ENCODE measurements around the gene CIPC. TPM values are rescaled to one million over a fixed set of nuclear protein-coding genes. Genes with fewer than 3 reads are reported as not detected.

CIPC gene
- total RNA-seq, 1 experiment from 2014 or later: 20.6 TPM

DNA sequence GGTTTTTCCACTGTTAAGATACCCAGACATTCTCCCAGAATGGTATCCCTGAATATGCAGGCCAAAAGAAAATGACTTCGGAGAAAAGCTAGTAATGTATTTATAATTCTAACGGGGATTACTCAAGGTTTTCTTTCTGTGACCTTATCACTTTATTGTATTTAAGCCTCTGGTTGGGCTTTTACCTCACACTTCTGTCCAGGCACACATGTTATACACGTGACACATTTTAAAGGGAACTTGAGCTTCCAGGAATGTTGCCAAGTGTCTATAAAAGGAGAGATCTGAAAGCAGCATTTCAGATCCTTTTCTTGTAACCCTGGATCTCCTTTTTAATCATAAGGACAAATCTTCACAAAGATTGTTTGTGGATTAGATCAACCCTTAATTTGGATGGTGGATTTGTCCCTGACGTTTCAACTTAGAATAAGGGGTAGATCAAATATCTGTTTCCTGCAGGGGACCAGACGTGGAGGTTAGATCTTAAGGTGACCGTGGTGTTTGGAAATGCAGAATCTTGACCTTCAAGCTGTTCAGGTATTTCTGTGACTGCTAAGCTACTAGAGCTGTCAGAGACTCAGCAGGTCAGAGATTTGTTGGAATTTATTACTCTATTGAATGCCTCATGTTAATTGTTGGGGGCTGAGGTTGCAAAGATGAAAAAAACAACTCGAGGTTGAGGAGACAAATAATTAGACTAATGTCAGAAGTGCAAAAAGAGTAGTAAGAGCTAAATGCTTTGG, 1.5 kb downstream of the CIPC start:
- peak overlapping the region; percentile 73 for H3K4me2 ChIP-seq (ENCODE audit: low read length)
- TF ChIP-seq POLR2A (IDR thresholded peaks at IDR 0.05; ENCODE audit: borderline replicate concordance, extremely low read depth, insufficient read depth, insufficient read length) (no peak), EZH2phosphoT487 (IDR thresholded peaks at IDR 0.05; ENCODE audit: borderline replicate concordance) (no peak), EGR1 (IDR thresholded peaks at IDR 0.05; ENCODE audit: low read depth) (no peak), CBX3 (IDR thresholded peaks at IDR 0.05; ENCODE audit: low read depth) (no peak), JUND (IDR thresholded peaks at IDR 0.05) (no peak)
- TF ChIP-seq, protein P1, sequence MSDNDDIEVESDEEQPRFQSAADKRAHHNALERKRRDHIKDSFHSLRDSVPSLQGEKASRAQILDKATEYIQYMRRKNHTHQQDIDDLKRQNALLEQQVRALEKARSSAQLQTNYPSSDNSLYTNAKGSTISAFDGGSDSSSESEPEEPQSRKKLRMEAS (IDR thresholded peaks at IDR 0.05): peak; percentile 80
- no peak overlapping the region for H2AFZ ChIP-seq (ENCODE audit: low read depth, low read length, poor library complexity, severe bottlenecking)
- no peaks in the 10 kb centered on the region for H4K20me1 ChIP-seq (ENCODE audit: insufficient read depth)
- H3K9me2 ChIP-seq (ENCODE audit: insufficient read depth): no peaks in the 10 kb centered on the region
- no peak overlapping the region for H3K27ac ChIP-seq (ENCODE audit: low read depth, low read length)
- ChIA-PET POLR2A (interaction anchor here (1.4 to 1.8 kb wide), 3 partner anchors 10 to 27 kb away, joined by 3 to 5 read pairs (median 3); no protein-coding TSS in a partner anchor), RAD21 (ENCODE audit: low non-redundant PET in 1 of 2, low total read pairs in 2 of 2, uncharacterized antibody in 2 of 2, unreplicated experiment in 2 of 2) (interaction anchor here in 1 of 2 experiments (1.7 kb wide), 1 partner anchor 24 kb away, joined by 8 read pairs; no protein-coding TSS in a partner anchor), CTCF (interaction anchor here (1.0 to 8.4 kb wide), 4 partner anchors 26 to 389 kb away, joined by 3 to 131 read pairs (median 4); no protein-coding TSS in a partner anchor)
- ATAC-seq (no peak), DNase-seq (ENCODE audit: low read depth, low spot score) (no peak)
- H3K4me1 ChIP-seq (ENCODE audit: control insufficient read depth in 1 of 2, insufficient read depth in 2 of 2, low read length in 2 of 2): peaks cover 22 to 28% of the 10 kb centered on the region in 2 experiments
- no peaks in the 10 kb centered on the region for H3K36me3 ChIP-seq (ENCODE audit: control insufficient read depth in 1 of 2, insufficient read depth in 2 of 2, low read length in 2 of 2)
- intact Hi-C loops (cut with micrococcal nuclease): loop anchor here (2.0 kb wide), 1 partner anchor 23 kb away; no protein-coding TSS in a partner anchor
- no peaks in the 10 kb centered on the region for H3K9me3 ChIP-seq (ENCODE audit: control insufficient read depth in 1 of 2, insufficient read depth in 1 of 2, low read depth in 1 of 2, low read length in 2 of 2)
- BruUV-seq (replicated peaks): no TSS peak
- H3K4me3 ChIP-seq (replicated peaks in 1 of 2; ENCODE audit: low read depth in 1 of 2, low read length in 2 of 2): peak overlapping the region; percentile 85 to 97
- peaks cover 59% of the 10 kb centered on the region for H3K79me2 ChIP-seq (ENCODE audit: insufficient read depth, low read length)
- no peaks in the 10 kb centered on the region for H3K27me3 ChIP-seq (ENCODE audit: insufficient read depth, low read length)
- peak overlapping the region; percentile 91 for H3K9ac ChIP-seq (ENCODE audit: low read length)

DNA sequence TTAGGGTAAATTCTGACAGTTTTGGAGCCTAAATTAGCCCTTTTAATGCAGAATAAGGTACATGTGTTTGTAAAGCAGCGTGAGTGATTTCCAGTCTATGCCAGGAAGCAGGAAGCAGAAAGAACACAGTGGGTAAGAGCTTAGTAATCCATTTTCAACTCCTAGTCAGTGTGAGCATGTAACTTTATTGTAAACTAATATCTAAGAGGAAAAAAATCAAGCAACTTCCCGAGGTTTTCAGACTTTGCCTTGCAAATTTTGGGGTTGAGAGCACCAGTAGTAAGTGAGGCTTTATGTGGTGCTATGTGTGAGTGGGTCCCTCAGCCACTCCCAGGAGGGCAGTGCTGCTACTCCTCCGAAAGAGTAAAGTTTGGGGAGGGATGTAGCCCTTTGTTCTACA, 2.9 kb downstream of the CIPC start:
- TF ChIP-seq, protein P2, sequence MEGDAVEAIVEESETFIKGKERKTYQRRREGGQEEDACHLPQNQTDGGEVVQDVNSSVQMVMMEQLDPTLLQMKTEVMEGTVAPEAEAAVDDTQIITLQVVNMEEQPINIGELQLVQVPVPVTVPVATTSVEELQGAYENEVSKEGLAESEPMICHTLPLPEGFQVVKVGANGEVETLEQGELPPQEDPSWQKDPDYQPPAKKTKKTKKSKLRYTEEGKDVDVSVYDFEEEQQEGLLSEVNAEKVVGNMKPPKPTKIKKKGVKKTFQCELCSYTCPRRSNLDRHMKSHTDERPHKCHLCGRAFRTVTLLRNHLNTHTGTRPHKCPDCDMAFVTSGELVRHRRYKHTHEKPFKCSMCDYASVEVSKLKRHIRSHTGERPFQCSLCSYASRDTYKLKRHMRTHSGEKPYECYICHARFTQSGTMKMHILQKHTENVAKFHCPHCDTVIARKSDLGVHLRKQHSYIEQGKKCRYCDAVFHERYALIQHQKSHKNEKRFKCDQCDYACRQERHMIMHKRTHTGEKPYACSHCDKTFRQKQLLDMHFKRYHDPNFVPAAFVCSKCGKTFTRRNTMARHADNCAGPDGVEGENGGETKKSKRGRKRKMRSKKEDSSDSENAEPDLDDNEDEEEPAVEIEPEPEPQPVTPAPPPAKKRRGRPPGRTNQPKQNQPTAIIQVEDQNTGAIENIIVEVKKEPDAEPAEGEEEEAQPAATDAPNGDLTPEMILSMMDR (IDR thresholded peaks at IDR 0.05 in 2 of 3, conservative IDR thresholded peaks at IDR 0.05 in 1 of 3; ENCODE audit: borderline replicate concordance in 1 of 3, insufficient read depth in 1 of 3, low read depth in 2 of 3, low read length in 2 of 3): no peak
- TF ChIP-seq TCF7L2 (IDR thresholded peaks at IDR 0.05; ENCODE audit: borderline replicate concordance, extremely low read depth, insufficient read depth, insufficient read length) (no peak), JUND (IDR thresholded peaks at IDR 0.05) (no peak), CEBPB (IDR thresholded peaks at IDR 0.05; ENCODE audit: low read depth) (no peak), ELF1 (IDR thresholded peaks at IDR 0.05; ENCODE audit: borderline replicate concordance, low read depth) (no peak), SIN3A (IDR thresholded peaks at IDR 0.05; ENCODE audit: low read depth) (no peak), ZNF274 (IDR thresholded peaks at IDR 0.05; ENCODE audit: low read depth, low read length) (no peak), EZH2phosphoT487 (IDR thresholded peaks at IDR 0.05; ENCODE audit: borderline replicate concordance) (no peak)
- TF ChIP-seq, protein P3, sequence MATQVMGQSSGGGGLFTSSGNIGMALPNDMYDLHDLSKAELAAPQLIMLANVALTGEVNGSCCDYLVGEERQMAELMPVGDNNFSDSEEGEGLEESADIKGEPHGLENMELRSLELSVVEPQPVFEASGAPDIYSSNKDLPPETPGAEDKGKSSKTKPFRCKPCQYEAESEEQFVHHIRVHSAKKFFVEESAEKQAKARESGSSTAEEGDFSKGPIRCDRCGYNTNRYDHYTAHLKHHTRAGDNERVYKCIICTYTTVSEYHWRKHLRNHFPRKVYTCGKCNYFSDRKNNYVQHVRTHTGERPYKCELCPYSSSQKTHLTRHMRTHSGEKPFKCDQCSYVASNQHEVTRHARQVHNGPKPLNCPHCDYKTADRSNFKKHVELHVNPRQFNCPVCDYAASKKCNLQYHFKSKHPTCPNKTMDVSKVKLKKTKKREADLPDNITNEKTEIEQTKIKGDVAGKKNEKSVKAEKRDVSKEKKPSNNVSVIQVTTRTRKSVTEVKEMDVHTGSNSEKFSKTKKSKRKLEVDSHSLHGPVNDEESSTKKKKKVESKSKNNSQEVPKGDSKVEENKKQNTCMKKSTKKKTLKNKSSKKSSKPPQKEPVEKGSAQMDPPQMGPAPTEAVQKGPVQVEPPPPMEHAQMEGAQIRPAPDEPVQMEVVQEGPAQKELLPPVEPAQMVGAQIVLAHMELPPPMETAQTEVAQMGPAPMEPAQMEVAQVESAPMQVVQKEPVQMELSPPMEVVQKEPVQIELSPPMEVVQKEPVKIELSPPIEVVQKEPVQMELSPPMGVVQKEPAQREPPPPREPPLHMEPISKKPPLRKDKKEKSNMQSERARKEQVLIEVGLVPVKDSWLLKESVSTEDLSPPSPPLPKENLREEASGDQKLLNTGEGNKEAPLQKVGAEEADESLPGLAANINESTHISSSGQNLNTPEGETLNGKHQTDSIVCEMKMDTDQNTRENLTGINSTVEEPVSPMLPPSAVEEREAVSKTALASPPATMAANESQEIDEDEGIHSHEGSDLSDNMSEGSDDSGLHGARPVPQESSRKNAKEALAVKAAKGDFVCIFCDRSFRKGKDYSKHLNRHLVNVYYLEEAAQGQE (IDR thresholded peaks at IDR 0.05; ENCODE audit: low read depth): no peak
- intact Hi-C loops (cut with micrococcal nuclease): no loop called here
- H3K36me3 ChIP-seq (ENCODE audit: control insufficient read depth in 1 of 2, insufficient read depth in 2 of 2, low read length in 2 of 2): no peaks in the 10 kb centered on the region
- H2AFZ ChIP-seq (ENCODE audit: low read depth, low read length, poor library complexity, severe bottlenecking): no peak overlapping the region
- no peaks in the 10 kb centered on the region for H3K27me3 ChIP-seq (ENCODE audit: insufficient read depth, low read length)
- H3K4me1 ChIP-seq (ENCODE audit: control insufficient read depth in 1 of 2, insufficient read depth in 2 of 2, low read length in 2 of 2): peaks cover 21 to 28% of the 10 kb centered on the region in 2 experiments
- BruUV-seq (replicated peaks): no TSS peak
- no peaks in the 10 kb centered on the region for H3K9me2 ChIP-seq (ENCODE audit: insufficient read depth)
- RAD21 ChIA-PET (ENCODE audit: low non-redundant PET in 1 of 2, low total read pairs in 2 of 2, uncharacterized antibody in 2 of 2, unreplicated experiment in 2 of 2): no interaction called here
- POLR2A ChIA-PET: no interaction called here
- H3K27ac ChIP-seq (ENCODE audit: low read depth, low read length): no peak overlapping the region
- no peak overlapping the region for H3K4me2 ChIP-seq (ENCODE audit: low read length)
- peaks cover 59% of the 10 kb centered on the region for H3K79me2 ChIP-seq (ENCODE audit: insufficient read depth, low read length)
- DNase-seq (ENCODE audit: low read depth, low spot score): no peak
- CTCF ChIA-PET: interaction anchor here (8.4 kb wide), 1 partner anchor 227 kb away, joined by 131 read pairs; no protein-coding TSS in a partner anchor
- H4K20me1 ChIP-seq (ENCODE audit: insufficient read depth): no peaks in the 10 kb centered on the region
- no peak for ATAC-seq
- no peak overlapping the region for H3K4me3 ChIP-seq (replicated peaks in 1 of 2; ENCODE audit: low read depth in 1 of 2, low read length in 2 of 2)
- no peaks in the 10 kb centered on the region for H3K9me3 ChIP-seq (ENCODE audit: control insufficient read depth in 1 of 2, insufficient read depth in 1 of 2, low read depth in 1 of 2, low read length in 2 of 2)
- no peak overlapping the region for H3K9ac ChIP-seq (ENCODE audit: low read length)
